GM23338 (cell line): ENCODE data around the gene PTPN13. TPM values are rescaled to one million over a fixed set of nuclear protein-coding genes. Genes with fewer than 3 reads are reported as not detected.

Source experiments
- ATAC-seq: fragments of 200-7000 bp; cut with Tn5 transposase; 3 replicates; pipeline ENCODE4 v1.9.1; 2020
- DNase-seq: peaks from one replicate; pipeline ENCODE4 v3.0.0-alpha.2; 2015; ENCODE audit warnings: low spot score
- H2AFZ ChIP-seq: fragments of 200-600 bp; sonication (generic); 2 replicates; pipeline ENCODE4 v1.8.0; 2016; ENCODE audit warnings: antibody characterized with exemption, mild to moderate bottlenecking, moderate library complexity
- H3F3A ChIP-seq: fragments of 200-600 bp; sonication (generic); replicated peaks from 2 replicates; pipeline ENCODE4 v1.8.0; 2017; ENCODE audit warnings: antibody characterized with exemption, mixed run types, low read depth
- H3K27ac ChIP-seq: fragments of 200-600 bp; sonication (generic); 2 replicates; pipeline ENCODE4 v1.6.1; 2016; ENCODE audit warnings: low read depth
- H3K27me3 ChIP-seq: fragments of 200-600 bp; sonication (generic); 2 replicates; pipeline ENCODE4 v1.8.0; 2016; ENCODE audit warnings: mild to moderate bottlenecking, mixed run types, moderate library complexity; ENCODE audit not compliant: insufficient read depth
- H3K36me3 ChIP-seq: fragments of 200-600 bp; sonication (generic); 2 replicates; pipeline ENCODE4 v1.8.0; 2016; ENCODE audit warnings: mild to moderate bottlenecking; ENCODE audit not compliant: insufficient read depth
- H3K4me1 ChIP-seq: fragments of 200-600 bp; sonication (generic); 2 replicates; pipeline ENCODE4 v1.8.0; 2016; ENCODE audit warnings: mild to moderate bottlenecking, moderate library complexity; ENCODE audit not compliant: insufficient read depth
- H3K4me2 ChIP-seq: fragments of 200-600 bp; sonication (generic); 2 replicates; pipeline ENCODE4 v1.7.1; 2017; ENCODE audit warnings: mixed run types
- H3K4me3 ChIP-seq: fragments of 200-600 bp; sonication (generic); 2 replicates; pipeline ENCODE4 v1.6.1; 2016; ENCODE audit warnings: mixed run types
- H3K79me2 ChIP-seq: fragments of 200-600 bp; sonication (generic); replicated peaks from 2 replicates; pipeline ENCODE4 v1.8.0; 2017; ENCODE audit warnings: mild to moderate bottlenecking; ENCODE audit not compliant: insufficient read depth
- H3K9me2 ChIP-seq: fragments of 200-600 bp; sonication (generic); 2 replicates; pipeline ENCODE4 v1.8.0; 2017; ENCODE audit not compliant: insufficient read depth
- H4K20me1 ChIP-seq: fragments of 200-600 bp; sonication (generic); replicated peaks from 2 replicates; pipeline ENCODE4 v1.8.0; 2017; ENCODE audit warnings: mild to moderate bottlenecking; ENCODE audit not compliant: insufficient read depth
- H3K27ac Mint-ChIP-seq: 2 replicates; pipeline ENCODE4 v1.8.0; 2020; ENCODE audit warnings: inconsistent platforms, mild to moderate bottlenecking, moderate library complexity, mixed read lengths
- H3K27me3 Mint-ChIP-seq: 3 replicates; pipeline ENCODE4 v1.8.0; 2022; ENCODE audit warnings: low read depth, mild to moderate bottlenecking, moderate library complexity, mixed read lengths, inconsistent platforms; ENCODE audit not compliant: insufficient read depth, poor library complexity
- H3K36me3 Mint-ChIP-seq: 3 replicates; pipeline ENCODE4 v1.8.0; 2021; ENCODE audit warnings: low read depth, mild to moderate bottlenecking, inconsistent platforms, moderate library complexity, mixed read lengths
- H3K4me1 Mint-ChIP-seq: 3 replicates; pipeline ENCODE4 v1.8.0; 2020; ENCODE audit warnings: mild to moderate bottlenecking, inconsistent platforms, mixed read lengths
- H3K4me3 Mint-ChIP-seq: 3 replicates; pipeline ENCODE4 v1.8.0; 2021; ENCODE audit warnings: moderate library complexity, mild to moderate bottlenecking, inconsistent platforms, mixed read lengths
- H3K9me3 Mint-ChIP-seq: 3 replicates; pipeline ENCODE4 v1.8.0; 2020; ENCODE audit warnings: moderate library complexity, mild to moderate bottlenecking, inconsistent platforms, mixed read lengths
- CREB1 ChIP-seq: fragments of 250-450 bp; sonication (Bioruptor Pico); IDR thresholded peaks from 2 replicates; pipeline ENCODE4 v1.5.0; 2020; ENCODE audit warnings: low read depth, mild to moderate bottlenecking, moderate library complexity
- EZH2 ChIP-seq: fragments of 200-600 bp; sonication (generic); IDR thresholded peaks from one replicate; pipeline ENCODE4 v1.8.0; 2017; ENCODE audit warnings: antibody characterized with exemption, mild to moderate bottlenecking, low read depth; ENCODE audit not compliant: unreplicated experiment
- EZH2phosphoT487 ChIP-seq: fragments of 200-600 bp; sonication (generic); IDR thresholded peaks from one replicate; pipeline ENCODE4 v1.8.1; 2018; ENCODE audit warnings: antibody characterized with exemption; ENCODE audit not compliant: unreplicated experiment
- JUNB ChIP-seq: IDR thresholded peaks from one replicate; pipeline ENCODE4 v1.6.1; 2016; ENCODE audit warnings: antibody characterized with exemption; ENCODE audit not compliant: unreplicated experiment
- NANOG ChIP-seq: IDR thresholded peaks from 2 replicates; pipeline ENCODE4 v1.6.1; 2016; ENCODE audit warnings: antibody characterized with exemption, borderline replicate concordance
- POLR2AphosphoS5 ChIP-seq: IDR thresholded peaks from 2 replicates; pipeline ENCODE4 v1.6.1; 2016; ENCODE audit warnings: antibody characterized with exemption, low read depth
- STAT1 ChIP-seq: IDR thresholded peaks from one replicate; pipeline ENCODE4 v1.6.1; 2016; ENCODE audit warnings: antibody characterized with exemption; ENCODE audit not compliant: unreplicated experiment
- ZNF114 ChIP-seq: fragments of 250-450 bp; sonication (Bioruptor Pico); IDR thresholded peaks from 2 replicates; pipeline ENCODE4 v1.5.0; 2020; ENCODE audit warnings: mild to moderate bottlenecking, moderate library complexity
- ZNF331 ChIP-seq: fragments of 250-450 bp; sonication (Bioruptor Pico); IDR thresholded peaks from 2 replicates; pipeline ENCODE4 v1.5.0; 2020; ENCODE audit warnings: low read depth, mild to moderate bottlenecking, moderate library complexity
- polyA plus RNA-seq: library from polyadenylated mRNA; unstranded; fragments of >200 nt; fragmentation: Nextera tagmentation; extraction: Ambion mirVana; gene quantifications from 2 replicates; pipeline ENCODE4 v1.2.1, GENCODE V29; 2016
- total RNA-seq: library from RNA; depleted of rRNA; stranded (reverse); fragments of >200 nt; shearing (Covaris generic); gene quantifications from 2 replicates; pipeline ENCODE4 v1.2.3, GENCODE V29; 2014
- TF ChIP-seq, protein P1 (sequence below): fragments of 250-450 bp; sonication (Bioruptor Pico); IDR thresholded peaks from 2 replicates; pipeline ENCODE4 v1.5.0; 2020; ENCODE audit warnings: mild to moderate bottlenecking, moderate library complexity
- TF ChIP-seq, protein P2 (sequence below): IDR thresholded peaks from 2 replicates; pipeline ENCODE4 v1.6.1; 2016; ENCODE audit warnings: antibody characterized with exemption
- TF ChIP-seq, protein P3 (sequence below), 2 experiments: fragments of 200-600 bp in 1 of 2; sonication (generic) in 1 of 2; conservative IDR thresholded peaks; 2 replicates each; pipeline versions ENCODE4 v1.5.1 to v1.6.1; 2016 to 2017; ENCODE audit warnings: antibody characterized with exemption in 2 of 2, low read depth in 2 of 2, mild to moderate bottlenecking in 2 of 2, moderate library complexity in 1 of 2
- TF ChIP-seq, protein P4 (sequence below): IDR thresholded peaks from one replicate; pipeline ENCODE4 v1.6.1; 2018; ENCODE audit warnings: antibody characterized with exemption; ENCODE audit not compliant: unreplicated experiment

Gene PTPN13
- total and polyA plus RNA-seq, 2 experiments from 2014 or later: 12.6 to 49.9 TPM

DNA sequence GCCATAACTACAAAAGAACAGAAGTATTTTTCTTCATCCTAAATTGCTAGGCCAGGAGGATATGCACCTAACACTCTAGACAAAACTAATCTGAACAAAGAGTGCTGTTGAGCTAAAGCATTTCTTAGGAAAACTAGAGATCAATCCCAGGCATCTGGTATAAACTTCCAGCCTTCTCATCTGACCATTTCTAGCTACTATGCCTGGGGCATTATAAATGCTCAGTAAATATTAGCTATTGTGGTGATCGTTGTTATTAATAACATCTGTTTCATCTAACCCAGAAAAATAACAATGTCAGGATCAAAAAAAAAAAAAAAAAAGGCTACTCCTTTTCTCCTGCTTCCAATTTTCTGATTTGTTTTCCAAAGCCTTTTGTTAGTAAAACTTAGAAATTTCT is 262.8 kb downstream of the PTPN13 start:
- H3K27ac Mint-ChIP-seq: no peak overlapping the region
- H3K4me2 ChIP-seq: no peak overlapping the region
- peaks cover 15% of the 10 kb centered on the region for H3K4me1 ChIP-seq
- no peak overlapping the region for H3K4me3 Mint-ChIP-seq
- H3K9me2 ChIP-seq: no peaks in the 10 kb centered on the region
- H3K4me3 ChIP-seq: no peak overlapping the region
- H4K20me1 ChIP-seq: peaks cover 3% of the 10 kb centered on the region; the same call in 1 of the 2 replicates
- H3K36me3 ChIP-seq: no peaks in the 10 kb centered on the region
- no peak for DNase-seq
- peaks cover 18% of the 10 kb centered on the region for H3K4me1 Mint-ChIP-seq
- TF ChIP-seq, protein P1, sequence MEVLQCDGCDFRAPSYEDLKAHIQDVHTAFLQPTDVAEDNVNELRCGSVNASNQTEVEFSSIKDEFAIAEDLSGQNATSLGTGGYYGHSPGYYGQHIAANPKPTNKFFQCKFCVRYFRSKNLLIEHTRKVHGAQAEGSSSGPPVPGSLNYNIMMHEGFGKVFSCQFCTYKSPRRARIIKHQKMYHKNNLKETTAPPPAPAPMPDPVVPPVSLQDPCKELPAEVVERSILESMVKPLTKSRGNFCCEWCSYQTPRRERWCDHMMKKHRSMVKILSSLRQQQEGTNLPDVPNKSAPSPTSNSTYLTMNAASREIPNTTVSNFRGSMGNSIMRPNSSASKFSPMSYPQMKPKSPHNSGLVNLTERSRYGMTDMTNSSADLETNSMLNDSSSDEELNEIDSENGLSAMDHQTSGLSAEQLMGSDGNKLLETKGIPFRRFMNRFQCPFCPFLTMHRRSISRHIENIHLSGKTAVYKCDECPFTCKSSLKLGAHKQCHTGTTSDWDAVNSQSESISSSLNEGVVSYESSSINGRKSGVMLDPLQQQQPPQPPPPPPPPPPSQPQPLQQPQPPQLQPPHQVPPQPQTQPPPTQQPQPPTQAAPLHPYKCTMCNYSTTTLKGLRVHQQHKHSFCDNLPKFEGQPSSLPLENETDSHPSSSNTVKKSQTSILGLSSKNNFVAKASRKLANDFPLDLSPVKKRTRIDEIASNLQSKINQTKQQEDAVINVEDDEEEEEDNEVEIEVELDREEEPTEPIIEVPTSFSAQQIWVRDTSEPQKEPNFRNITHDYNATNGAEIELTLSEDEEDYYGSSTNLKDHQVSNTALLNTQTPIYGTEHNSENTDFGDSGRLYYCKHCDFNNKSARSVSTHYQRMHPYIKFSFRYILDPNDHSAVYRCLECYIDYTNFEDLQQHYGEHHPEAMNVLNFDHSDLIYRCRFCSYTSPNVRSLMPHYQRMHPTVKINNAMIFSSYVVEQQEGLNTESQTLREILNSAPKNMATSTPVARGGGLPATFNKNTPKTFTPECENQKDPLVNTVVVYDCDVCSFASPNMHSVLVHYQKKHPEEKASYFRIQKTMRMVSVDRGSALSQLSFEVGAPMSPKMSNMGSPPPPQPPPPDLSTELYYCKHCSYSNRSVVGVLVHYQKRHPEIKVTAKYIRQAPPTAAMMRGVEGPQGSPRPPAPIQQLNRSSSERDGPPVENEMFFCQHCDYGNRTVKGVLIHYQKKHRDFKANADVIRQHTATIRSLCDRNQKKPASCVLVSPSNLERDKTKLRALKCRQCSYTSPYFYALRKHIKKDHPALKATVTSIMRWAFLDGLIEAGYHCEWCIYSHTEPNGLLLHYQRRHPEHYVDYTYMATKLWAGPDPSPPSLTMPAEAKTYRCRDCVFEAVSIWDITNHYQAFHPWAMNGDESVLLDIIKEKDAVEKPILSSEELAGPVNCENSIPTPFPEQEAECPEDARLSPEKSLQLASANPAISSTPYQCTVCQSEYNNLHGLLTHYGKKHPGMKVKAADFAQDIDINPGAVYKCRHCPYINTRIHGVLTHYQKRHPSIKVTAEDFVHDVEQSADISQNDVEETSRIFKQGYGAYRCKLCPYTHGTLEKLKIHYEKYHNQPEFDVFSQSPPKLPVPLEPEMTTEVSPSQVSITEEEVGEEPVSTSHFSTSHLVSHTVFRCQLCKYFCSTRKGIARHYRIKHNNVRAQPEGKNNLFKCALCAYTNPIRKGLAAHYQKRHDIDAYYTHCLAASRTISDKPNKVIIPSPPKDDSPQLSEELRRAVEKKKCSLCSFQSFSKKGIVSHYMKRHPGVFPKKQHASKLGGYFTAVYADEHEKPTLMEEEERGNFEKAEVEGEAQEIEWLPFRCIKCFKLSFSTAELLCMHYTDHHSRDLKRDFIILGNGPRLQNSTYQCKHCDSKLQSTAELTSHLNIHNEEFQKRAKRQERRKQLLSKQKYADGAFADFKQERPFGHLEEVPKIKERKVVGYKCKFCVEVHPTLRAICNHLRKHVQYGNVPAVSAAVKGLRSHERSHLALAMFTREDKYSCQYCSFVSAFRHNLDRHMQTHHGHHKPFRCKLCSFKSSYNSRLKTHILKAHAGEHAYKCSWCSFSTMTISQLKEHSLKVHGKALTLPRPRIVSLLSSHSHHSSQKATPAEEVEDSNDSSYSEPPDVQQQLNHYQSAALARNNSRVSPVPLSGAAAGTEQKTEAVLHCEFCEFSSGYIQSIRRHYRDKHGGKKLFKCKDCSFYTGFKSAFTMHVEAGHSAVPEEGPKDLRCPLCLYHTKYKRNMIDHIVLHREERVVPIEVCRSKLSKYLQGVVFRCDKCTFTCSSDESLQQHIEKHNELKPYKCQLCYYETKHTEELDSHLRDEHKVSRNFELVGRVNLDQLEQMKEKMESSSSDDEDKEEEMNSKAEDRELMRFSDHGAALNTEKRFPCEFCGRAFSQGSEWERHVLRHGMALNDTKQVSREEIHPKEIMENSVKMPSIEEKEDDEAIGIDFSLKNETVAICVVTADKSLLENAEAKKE (CRISPR knock-in tag): no peak
- TF ChIP-seq JUNB: no peak
- TF ChIP-seq, protein P2, sequence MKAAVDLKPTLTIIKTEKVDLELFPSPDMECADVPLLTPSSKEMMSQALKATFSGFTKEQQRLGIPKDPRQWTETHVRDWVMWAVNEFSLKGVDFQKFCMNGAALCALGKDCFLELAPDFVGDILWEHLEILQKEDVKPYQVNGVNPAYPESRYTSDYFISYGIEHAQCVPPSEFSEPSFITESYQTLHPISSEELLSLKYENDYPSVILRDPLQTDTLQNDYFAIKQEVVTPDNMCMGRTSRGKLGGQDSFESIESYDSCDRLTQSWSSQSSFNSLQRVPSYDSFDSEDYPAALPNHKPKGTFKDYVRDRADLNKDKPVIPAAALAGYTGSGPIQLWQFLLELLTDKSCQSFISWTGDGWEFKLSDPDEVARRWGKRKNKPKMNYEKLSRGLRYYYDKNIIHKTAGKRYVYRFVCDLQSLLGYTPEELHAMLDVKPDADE: no peak
- no peak for TF ChIP-seq EZH2phosphoT487
- TF ChIP-seq CREB1 (CRISPR knock-in tag): no peak
- TF ChIP-seq, protein P3, sequence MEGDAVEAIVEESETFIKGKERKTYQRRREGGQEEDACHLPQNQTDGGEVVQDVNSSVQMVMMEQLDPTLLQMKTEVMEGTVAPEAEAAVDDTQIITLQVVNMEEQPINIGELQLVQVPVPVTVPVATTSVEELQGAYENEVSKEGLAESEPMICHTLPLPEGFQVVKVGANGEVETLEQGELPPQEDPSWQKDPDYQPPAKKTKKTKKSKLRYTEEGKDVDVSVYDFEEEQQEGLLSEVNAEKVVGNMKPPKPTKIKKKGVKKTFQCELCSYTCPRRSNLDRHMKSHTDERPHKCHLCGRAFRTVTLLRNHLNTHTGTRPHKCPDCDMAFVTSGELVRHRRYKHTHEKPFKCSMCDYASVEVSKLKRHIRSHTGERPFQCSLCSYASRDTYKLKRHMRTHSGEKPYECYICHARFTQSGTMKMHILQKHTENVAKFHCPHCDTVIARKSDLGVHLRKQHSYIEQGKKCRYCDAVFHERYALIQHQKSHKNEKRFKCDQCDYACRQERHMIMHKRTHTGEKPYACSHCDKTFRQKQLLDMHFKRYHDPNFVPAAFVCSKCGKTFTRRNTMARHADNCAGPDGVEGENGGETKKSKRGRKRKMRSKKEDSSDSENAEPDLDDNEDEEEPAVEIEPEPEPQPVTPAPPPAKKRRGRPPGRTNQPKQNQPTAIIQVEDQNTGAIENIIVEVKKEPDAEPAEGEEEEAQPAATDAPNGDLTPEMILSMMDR (conservative IDR thresholded peaks at IDR 0.05; ENCODE audit: low read depth in 2 of 2): no peak
- TF ChIP-seq POLR2AphosphoS5: no peak
- no peak for TF ChIP-seq ZNF331 (CRISPR knock-in tag)
- TF ChIP-seq STAT1: no peak
- no peak for TF ChIP-seq NANOG
- TF ChIP-seq EZH2: no peak
- no peak for TF ChIP-seq ZNF114 (CRISPR knock-in tag)
- TF ChIP-seq, protein P4, sequence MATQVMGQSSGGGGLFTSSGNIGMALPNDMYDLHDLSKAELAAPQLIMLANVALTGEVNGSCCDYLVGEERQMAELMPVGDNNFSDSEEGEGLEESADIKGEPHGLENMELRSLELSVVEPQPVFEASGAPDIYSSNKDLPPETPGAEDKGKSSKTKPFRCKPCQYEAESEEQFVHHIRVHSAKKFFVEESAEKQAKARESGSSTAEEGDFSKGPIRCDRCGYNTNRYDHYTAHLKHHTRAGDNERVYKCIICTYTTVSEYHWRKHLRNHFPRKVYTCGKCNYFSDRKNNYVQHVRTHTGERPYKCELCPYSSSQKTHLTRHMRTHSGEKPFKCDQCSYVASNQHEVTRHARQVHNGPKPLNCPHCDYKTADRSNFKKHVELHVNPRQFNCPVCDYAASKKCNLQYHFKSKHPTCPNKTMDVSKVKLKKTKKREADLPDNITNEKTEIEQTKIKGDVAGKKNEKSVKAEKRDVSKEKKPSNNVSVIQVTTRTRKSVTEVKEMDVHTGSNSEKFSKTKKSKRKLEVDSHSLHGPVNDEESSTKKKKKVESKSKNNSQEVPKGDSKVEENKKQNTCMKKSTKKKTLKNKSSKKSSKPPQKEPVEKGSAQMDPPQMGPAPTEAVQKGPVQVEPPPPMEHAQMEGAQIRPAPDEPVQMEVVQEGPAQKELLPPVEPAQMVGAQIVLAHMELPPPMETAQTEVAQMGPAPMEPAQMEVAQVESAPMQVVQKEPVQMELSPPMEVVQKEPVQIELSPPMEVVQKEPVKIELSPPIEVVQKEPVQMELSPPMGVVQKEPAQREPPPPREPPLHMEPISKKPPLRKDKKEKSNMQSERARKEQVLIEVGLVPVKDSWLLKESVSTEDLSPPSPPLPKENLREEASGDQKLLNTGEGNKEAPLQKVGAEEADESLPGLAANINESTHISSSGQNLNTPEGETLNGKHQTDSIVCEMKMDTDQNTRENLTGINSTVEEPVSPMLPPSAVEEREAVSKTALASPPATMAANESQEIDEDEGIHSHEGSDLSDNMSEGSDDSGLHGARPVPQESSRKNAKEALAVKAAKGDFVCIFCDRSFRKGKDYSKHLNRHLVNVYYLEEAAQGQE: no peak
- ATAC-seq: no peak
- no peak overlapping the region for H3K27ac ChIP-seq
- no peaks in the 10 kb centered on the region for H3K79me2 ChIP-seq
- H3K27me3 ChIP-seq: peaks cover 54% of the 10 kb centered on the region
- no peaks in the 10 kb centered on the region for H3K36me3 Mint-ChIP-seq
- no peaks in the 10 kb centered on the region for H3K9me3 Mint-ChIP-seq
- H3F3A ChIP-seq: no peaks in the 10 kb centered on the region
- no peak overlapping the region for H2AFZ ChIP-seq
- peaks cover 19% of the 10 kb centered on the region for H3K27me3 Mint-ChIP-seq
